Activated CD4-positive, alpha-beta T cell treated with anti-CD3 and anti-CD28 coated beads, Interleukin-2, amount 50 U/mL, for 1 hour (primary cell): Measurements from ENCODE around the gene RPL35A.
"Not testable (repeated sequence)": the region's sequence is repeated elsewhere in the genome, so short reads cannot be mapped to it uniquely, and the experiment has no call there.

Source experiments
- DNase-seq: peaks from one replicate; pipeline ENCODE4 v3.0.0-alpha.2; 2020

Gene RPL35A

GRCh38 chr3:197949778-197950676, at the start of gene RPL35A:
Gene RPL35A (plus strand): TSS chr3:197950190. CDS start chr3:197950968, 778 bp downstream.
- peak; percentile 79 for DNase-seq

GRCh38 chr3:197901626-197902025, 48.4 kb upstream of the RPL35A start:
- DNase-seq: no peak

- peak; percentile 75 for DNase-seq
These were observed 43.8 kb upstream of the RPL35A start for GRCh38 chr3:197906023-197906849.

GRCh38 chr3:197906850-197907187, 43.2 kb upstream of the RPL35A start:
- no peak for DNase-seq

GRCh38 chr3:197907196-197907595, 42.8 kb upstream of the RPL35A start:
- DNase-seq: no peak

GRCh38 chr3:197908550-197908949, 41.4 kb upstream of the RPL35A start:
- DNase-seq: not testable (repeated sequence)

GRCh38 chr3:197908957-197909701, 40.9 kb upstream of the RPL35A start:
- no peak for DNase-seq

- no peak for DNase-seq
These were observed 37.1 kb upstream of the RPL35A start for GRCh38 chr3:197912741-197913476.

GRCh38 chr3:197913641-197914380, 36.2 kb upstream of the RPL35A start:
- DNase-seq: no peak

GRCh38 chr3:197921429-197922275, 28.3 kb upstream of the RPL35A start:
- DNase-seq: not testable (repeated sequence)

GRCh38 chr3:197926418-197926817, 23.6 kb upstream of the RPL35A start:
- no peak for DNase-seq

GRCh38 chr3:197927578-197927977, 22.4 kb upstream of the RPL35A start:
- not testable (repeated sequence) for DNase-seq

- DNase-seq: no peak
These were observed 13.1 kb upstream of the RPL35A start for GRCh38 chr3:197936819-197937384.

GRCh38 chr3:197940745-197941384, 9.1 kb upstream of the RPL35A start:
- no peak for DNase-seq

GRCh38 chr3:197942956-197943556, 6.9 kb upstream of the RPL35A start:
- DNase-seq: no peak

- no peak for DNase-seq
These were observed 706 bp upstream of the RPL35A start for GRCh38 chr3:197949191-197949777.

- no peak for DNase-seq
These were observed 679 bp downstream of the RPL35A start for GRCh38 chr3:197950677-197951061.

- no peak for DNase-seq
These were observed 1.5 kb downstream of the RPL35A start for GRCh38 chr3:197951392-197951990.

- no peak for DNase-seq
These were observed 2.5 kb downstream of the RPL35A start for GRCh38 chr3:197952440-197952839.
